LNCaP clone FGC (cell line): ENCODE results near the gene ZFP36L1.

Source experiments
- DNase-seq: peaks from one replicate; pipeline ENCODE4 v3.0.0-alpha.2; 2011; ENCODE audit warnings: low read depth
- H3K4me3 ChIP-seq: 2 replicates; pipeline ENCODE4 v1.5.1; 2011; ENCODE audit warnings: mild to moderate bottlenecking, low read depth, low read length, control low read depth
- TF ChIP-seq, protein P1 (sequence below): IDR thresholded peaks from 2 replicates; pipeline ENCODE4 v1.5.1; 2012; ENCODE audit warnings: mild to moderate bottlenecking; ENCODE audit not compliant: control insufficient read depth, insufficient read depth; ENCODE audit errors: extremely low read depth

ZFP36L1 gene

DNA sequence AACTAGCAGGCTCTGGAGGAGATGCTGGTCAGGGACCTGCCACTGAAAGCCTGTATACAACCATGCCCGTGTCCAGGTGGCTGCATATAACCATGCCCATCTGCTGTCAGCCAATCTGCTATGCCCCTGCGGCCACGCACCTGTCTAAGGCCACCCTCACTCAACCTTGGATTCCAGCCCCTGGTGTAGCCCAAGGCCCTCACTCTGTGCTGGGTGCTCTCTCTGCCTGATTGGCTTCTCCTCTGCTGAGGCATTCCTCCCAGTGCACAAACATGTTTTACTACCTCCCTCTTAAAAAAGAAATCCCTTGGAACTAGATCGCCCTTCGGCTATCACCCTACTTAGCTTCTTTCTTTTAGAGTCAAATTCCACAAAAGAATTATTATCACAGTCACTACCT, 45.5 kb downstream of the ZFP36L1 start:
- DNase-seq = no peak
- H3K4me3 ChIP-seq = no peak overlapping the region
- TF ChIP-seq, protein P1, sequence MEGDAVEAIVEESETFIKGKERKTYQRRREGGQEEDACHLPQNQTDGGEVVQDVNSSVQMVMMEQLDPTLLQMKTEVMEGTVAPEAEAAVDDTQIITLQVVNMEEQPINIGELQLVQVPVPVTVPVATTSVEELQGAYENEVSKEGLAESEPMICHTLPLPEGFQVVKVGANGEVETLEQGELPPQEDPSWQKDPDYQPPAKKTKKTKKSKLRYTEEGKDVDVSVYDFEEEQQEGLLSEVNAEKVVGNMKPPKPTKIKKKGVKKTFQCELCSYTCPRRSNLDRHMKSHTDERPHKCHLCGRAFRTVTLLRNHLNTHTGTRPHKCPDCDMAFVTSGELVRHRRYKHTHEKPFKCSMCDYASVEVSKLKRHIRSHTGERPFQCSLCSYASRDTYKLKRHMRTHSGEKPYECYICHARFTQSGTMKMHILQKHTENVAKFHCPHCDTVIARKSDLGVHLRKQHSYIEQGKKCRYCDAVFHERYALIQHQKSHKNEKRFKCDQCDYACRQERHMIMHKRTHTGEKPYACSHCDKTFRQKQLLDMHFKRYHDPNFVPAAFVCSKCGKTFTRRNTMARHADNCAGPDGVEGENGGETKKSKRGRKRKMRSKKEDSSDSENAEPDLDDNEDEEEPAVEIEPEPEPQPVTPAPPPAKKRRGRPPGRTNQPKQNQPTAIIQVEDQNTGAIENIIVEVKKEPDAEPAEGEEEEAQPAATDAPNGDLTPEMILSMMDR = no peak

DNA sequence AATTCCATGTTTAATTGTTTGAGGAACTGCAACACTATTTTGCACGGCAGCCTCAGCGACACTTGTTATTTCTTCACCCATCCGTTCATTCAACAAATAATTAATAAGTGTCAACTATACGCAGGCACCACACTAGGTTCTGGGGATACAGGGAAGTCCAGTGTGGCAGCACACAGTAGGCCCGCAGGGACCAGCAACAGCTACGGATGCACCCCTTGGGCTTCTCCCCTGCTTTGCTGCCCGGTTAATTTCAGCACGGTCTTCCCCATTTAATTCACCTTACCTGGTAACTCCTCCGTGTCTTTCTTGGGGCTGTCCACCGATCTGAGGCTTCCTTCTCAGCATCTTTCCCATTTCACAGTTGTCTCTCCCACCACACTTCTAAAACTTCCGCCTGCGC, 48.3 kb downstream of the ZFP36L1 start:
- DNase-seq = no peak
- TF ChIP-seq, protein P1 = no peak
- H3K4me3 ChIP-seq = no peak overlapping the region

DNA sequence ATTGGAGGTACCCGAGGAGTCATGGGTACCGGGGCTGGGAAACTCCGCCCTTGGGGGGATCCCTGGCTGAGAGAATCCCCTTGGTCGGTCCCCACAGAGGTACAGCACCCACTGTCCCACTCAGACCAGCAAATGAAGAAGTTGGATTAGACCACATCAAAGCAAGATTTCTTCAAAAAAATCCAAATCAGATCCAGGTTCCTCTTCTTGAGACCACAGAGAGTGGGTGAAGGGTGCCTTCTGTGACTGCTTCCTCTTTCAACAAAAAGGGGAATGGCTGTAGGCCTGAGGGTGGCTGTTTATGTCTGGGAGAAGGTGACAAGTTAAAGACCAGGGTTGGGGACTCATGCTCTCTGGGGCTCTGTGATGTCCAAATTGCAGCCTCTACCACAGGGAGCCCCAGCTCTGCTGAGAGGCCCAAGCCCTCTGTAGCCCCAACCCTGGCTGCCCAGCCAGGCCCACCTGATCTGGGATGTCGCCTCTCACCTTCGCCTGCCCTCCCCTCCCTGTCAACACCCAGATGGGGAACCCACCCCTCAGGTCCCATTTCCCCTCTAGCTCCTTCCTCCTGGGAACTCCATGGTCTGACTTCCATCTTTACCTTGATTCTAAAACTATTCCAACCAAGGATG, 50.9 kb downstream of the ZFP36L1 start:
- TF ChIP-seq, protein P1 = no peak
- H3K4me3 ChIP-seq = no peak overlapping the region
- DNase-seq = no peak

DNA sequence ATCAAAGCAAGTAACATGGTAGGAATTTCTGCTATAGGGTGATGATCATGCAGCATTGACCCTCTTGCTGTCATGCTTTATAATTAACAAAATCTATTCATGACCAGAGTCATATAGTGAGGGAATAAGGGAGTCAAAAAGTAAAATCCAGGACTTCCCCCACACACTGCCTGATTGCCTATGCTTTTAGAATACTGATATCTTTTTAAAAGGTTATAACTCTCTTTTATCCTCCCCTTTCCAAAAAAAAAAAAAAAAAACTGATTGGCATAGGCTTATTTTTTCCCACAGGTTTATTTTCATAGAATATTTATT, 51.4 kb downstream of the ZFP36L1 start:
- TF ChIP-seq, protein P1 = no peak
- DNase-seq = no peak
- no peak overlapping the region for H3K4me3 ChIP-seq

DNA sequence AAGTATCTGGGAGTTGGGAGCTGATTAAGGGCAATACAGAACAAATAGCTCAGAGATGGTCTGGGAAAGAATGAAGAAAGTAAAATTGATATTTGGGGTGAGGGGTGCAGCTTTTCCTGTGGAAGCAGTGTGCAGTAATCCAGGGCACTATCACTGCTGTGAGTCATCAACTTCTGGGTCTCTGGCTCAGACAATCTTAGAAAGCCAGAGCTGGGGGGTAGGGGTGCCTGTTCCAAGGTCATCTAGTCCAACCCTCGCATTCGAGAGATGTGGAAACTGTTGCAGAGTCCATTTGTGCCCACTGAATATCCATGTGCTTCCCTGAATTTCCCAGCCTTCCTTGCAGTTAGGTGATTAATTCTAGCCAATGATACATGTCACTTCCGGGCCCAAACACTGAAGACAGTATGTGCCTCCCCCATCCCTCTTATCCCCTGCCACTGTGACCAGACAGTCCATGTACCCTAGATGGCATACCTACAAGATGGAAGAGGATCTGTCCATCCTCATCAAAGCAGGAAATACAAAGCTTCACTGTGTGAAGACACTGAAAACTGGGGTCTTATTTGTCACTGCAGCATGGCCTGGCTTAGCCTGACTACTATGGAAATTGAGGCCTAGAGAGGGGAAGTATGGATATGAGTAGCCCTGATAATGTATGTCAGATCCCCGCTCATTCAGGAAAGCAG, 51.9 kb downstream of the ZFP36L1 start:
- no peak overlapping the region for H3K4me3 ChIP-seq
- DNase-seq = no peak
- TF ChIP-seq, protein P1 = no peak

DNA sequence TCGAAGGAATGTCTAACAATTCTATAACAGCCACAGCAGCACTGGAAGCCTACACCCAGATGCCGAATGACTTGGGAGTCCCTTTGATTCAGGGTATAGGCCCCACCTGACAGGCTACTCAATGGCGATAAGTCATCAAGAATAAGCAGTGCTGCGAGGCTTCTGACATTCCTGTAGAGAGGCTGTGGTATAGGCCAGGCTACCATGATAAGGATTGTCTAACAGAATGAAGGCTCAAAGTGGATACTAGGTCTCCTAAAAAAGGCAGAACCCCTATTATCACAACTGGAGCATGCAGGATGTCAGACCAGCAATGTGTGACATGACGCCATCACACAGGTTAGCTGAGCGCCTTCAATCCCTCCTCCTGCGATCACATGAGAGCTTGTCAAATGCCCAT, 53.2 kb downstream of the ZFP36L1 start:
- no peak for DNase-seq
- no peak overlapping the region for H3K4me3 ChIP-seq
- TF ChIP-seq, protein P1 = no peak

DNA sequence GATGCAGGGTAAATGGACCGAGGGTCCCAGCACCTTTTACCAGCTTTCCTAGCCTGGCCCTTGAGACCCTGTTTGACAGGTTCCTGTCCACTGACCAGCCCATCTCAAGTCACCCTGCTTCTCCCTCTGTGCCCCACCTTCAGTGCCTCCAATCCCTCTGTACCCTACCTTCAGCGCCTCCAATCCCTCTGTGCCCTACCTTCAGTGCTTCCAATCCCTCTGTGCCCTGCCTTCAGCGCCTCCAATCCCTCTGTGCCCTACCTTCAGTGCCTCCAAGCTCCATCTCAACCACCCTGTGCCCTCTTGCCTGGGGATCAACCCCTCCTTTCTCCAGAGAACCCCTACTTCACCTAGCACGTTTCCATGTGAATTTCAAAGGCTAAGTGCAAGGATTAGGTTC, 54.3 kb downstream of the ZFP36L1 start:
- DNase-seq = no peak
- H3K4me3 ChIP-seq = no peak overlapping the region
- TF ChIP-seq, protein P1 = no peak
